Neural cell (in vitro differentiated cells): ENCODE measurements around the gene DCTN1. TPM values are rescaled to one million over a fixed set of nuclear protein-coding genes. Genes with fewer than 3 reads are reported as not detected.

Source experiments
- polyA plus RNA-seq: library from polyadenylated mRNA; depleted of rRNA; stranded (reverse); fragments of >200 nt; gene quantifications from 2 replicates; pipeline ENCODE4 v1.2.3, GENCODE V29; 2014
- small RNA-seq, 3 experiments: library from RNA; depleted of rRNA; stranded (forward); fragments of <200 nt; gene quantifications; one replicate each; pipeline ENCODE3, GENCODE V24; 2012

DCTN1 gene
- polyA plus RNA-seq, 1 donor from 2014 or later = 160 TPM

Small RNA genes within 50 kb of the gene (small RNA-seq; reads per million reads assigned to genes)
- gene RNU6-542P = 0 reads per million in 3 experiments
- gene TAF13P2 = 0 reads per million in 3 experiments

Other genes starting within 250 kb of the DCTN1 start
- gene BOLA3, start 232.4 kb downstream of the DCTN1 start, polyA plus RNA-seq = 89.1 and 132 TPM in 2 replicates
- gene MOB1A, start 201.4 kb downstream of the DCTN1 start, polyA plus RNA-seq = 27.4 and 39.2 TPM in 2 replicates
- 19.3 and 26.3 TPM in 2 replicates for gene MTHFD2, start 181.7 kb downstream of the DCTN1 start, polyA plus RNA-seq
- gene SLC4A5, start 36.9 kb downstream of the DCTN1 start, polyA plus RNA-seq = 3.2 and 3.9 TPM in 2 replicates
- gene C2orf81, start 41.3 kb upstream of the DCTN1 start, polyA plus RNA-seq = 1.7 and 3.3 TPM in 2 replicates
- gene WDR54, start 41.4 kb upstream of the DCTN1 start, polyA plus RNA-seq = 89.9 and 110 TPM in 2 replicates
- gene RTKN, start 61.6 kb upstream of the DCTN1 start, polyA plus RNA-seq = 4.9 and 6.1 TPM in 2 replicates
- 35.2 and 53.2 TPM in 2 replicates for gene INO80B, start 74.8 kb upstream of the DCTN1 start, polyA plus RNA-seq
- 220 and 230 TPM in 2 replicates for gene WBP1, start 78.1 kb upstream of the DCTN1 start, polyA plus RNA-seq
- gene MOGS, start 85.1 kb upstream of the DCTN1 start, polyA plus RNA-seq = 39.6 and 51.2 TPM in 2 replicates
- 28.0 and 28.6 TPM in 2 replicates for gene MRPL53, start 92.4 kb upstream of the DCTN1 start, polyA plus RNA-seq
- 21.6 and 48.0 TPM in 2 replicates for gene CCDC142, start 102.7 kb upstream of the DCTN1 start, polyA plus RNA-seq
- gene TTC31, start 102.8 kb upstream of the DCTN1 start, polyA plus RNA-seq = 11.0 and 16.3 TPM in 2 replicates
- not detected in 2 replicates for gene LBX2, start 119.3 kb upstream of the DCTN1 start, polyA plus RNA-seq
- 30.2 and 38.9 TPM in 2 replicates for gene PCGF1, start 127.4 kb upstream of the DCTN1 start, polyA plus RNA-seq
- gene TLX2, start 134.1 kb upstream of the DCTN1 start, polyA plus RNA-seq = not detected in 2 replicates
- 0.59 and 0.78 TPM in 2 replicates for gene DQX1, start 145.9 kb upstream of the DCTN1 start, polyA plus RNA-seq
- 153 and 163 TPM in 2 replicates for gene AUP1, start 149.4 kb upstream of the DCTN1 start, polyA plus RNA-seq
- 126 and 141 TPM in 2 replicates for gene HTRA2, start 149.6 kb upstream of the DCTN1 start, polyA plus RNA-seq
- 17.1 and 20.1 TPM in 2 replicates for gene LOXL3, start 173.6 kb upstream of the DCTN1 start, polyA plus RNA-seq
- gene DOK1, start 174.4 kb upstream of the DCTN1 start, polyA plus RNA-seq = 0.30 and 0.79 TPM in 2 replicates